Activated naive CD8-positive, alpha-beta T cell treated with anti-CD3 and anti-CD28 coated beads, Interleukin-2, amount 50 U/mL, for 24 hours (primary cell): Measurements from ENCODE around the gene RAPGEF2.

Experiments
- ATAC-seq: fragments of 150-1000 bp; cut with Tn5 transposase; one replicate; pipeline ENCODE4 v1.10.0; 2021
- DNase-seq: peaks from one replicate; pipeline ENCODE4 v3.0.0; 2021
- H3K27ac Mint-ChIP-seq: one replicate; pipeline ENCODE4 v1.8.0; 2021; ENCODE audit warnings: mild to moderate bottlenecking, mixed read lengths
- H3K27me3 Mint-ChIP-seq: one replicate; pipeline ENCODE4 v1.8.0; 2021; ENCODE audit warnings: mixed read lengths
- H3K36me3 Mint-ChIP-seq: one replicate; pipeline ENCODE4 v1.8.0; 2021; ENCODE audit warnings: low read depth, mixed read lengths
- H3K4me1 Mint-ChIP-seq: one replicate; pipeline ENCODE4 v1.8.0; 2021; ENCODE audit warnings: mixed read lengths
- H3K4me3 Mint-ChIP-seq: one replicate; pipeline ENCODE4 v1.8.0; 2021; ENCODE audit warnings: mild to moderate bottlenecking, moderate library complexity, mixed read lengths
- H3K9me3 Mint-ChIP-seq: one replicate; pipeline ENCODE4 v1.8.0; 2021; ENCODE audit warnings: mixed read lengths

Gene RAPGEF2

GRCh38 chr4:159281771-159282170 is 178.9 kb downstream of the RAPGEF2 start:
- no peak for DNase-seq
- Mint-ChIP-seq H3K4me3 (no peak overlapping the region), H3K36me3 (peaks cover 12% of the 10 kb centered on the region), H3K27ac (no peak overlapping the region), H3K27me3 (no peaks in the 10 kb centered on the region), H3K4me1 (peaks cover 4% of the 10 kb centered on the region), H3K9me3 (no peaks in the 10 kb centered on the region)
- no peak for ATAC-seq

DNA sequence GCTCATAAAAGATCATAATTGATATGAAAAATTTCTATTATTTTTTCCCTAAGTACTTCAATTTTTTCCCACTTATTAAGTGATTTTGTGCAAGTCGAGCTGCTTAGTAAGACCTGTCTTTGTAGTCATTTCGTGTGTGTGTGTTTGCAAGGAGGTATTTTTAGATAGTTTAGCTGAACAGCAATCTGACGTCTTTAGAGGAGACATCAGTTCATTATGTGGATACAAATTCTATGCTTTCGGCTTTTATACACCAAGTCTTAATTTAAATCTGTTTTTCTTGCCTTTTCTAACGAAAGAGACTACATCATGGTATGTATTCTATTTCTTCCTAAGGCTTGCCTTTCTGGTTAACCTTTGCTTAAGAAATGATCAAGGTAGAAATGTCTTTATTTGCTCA is 179.4 kb downstream of the RAPGEF2 start:
- Mint-ChIP-seq H3K36me3 (peaks cover 12% of the 10 kb centered on the region), H3K4me3 (no peak overlapping the region), H3K4me1 (peaks cover 4% of the 10 kb centered on the region), H3K27me3 (no peaks in the 10 kb centered on the region), H3K9me3 (no peaks in the 10 kb centered on the region), H3K27ac (no peak overlapping the region)
- DNase-seq (no peak), ATAC-seq (no peak)

GRCh38 chr4:159282944-159283343 is 180.1 kb downstream of the RAPGEF2 start:
- H3K4me1 Mint-ChIP-seq = peaks cover 2% of the 10 kb centered on the region

GRCh38 chr4:159283696-159284095 is 180.8 kb downstream of the RAPGEF2 start:
- no peak for ATAC-seq
- no peaks in the 10 kb centered on the region for H3K27me3 Mint-ChIP-seq
- no peaks in the 10 kb centered on the region for H3K9me3 Mint-ChIP-seq
- DNase-seq = no peak
- peaks cover 5% of the 10 kb centered on the region for H3K36me3 Mint-ChIP-seq
- H3K27ac Mint-ChIP-seq = no peak overlapping the region
- H3K4me3 Mint-ChIP-seq = no peak overlapping the region
- H3K4me1 Mint-ChIP-seq = no peaks in the 10 kb centered on the region

More at GRCh38 chr4:159282944-159283343, 180.1 kb downstream of the RAPGEF2 start:
- no peak overlapping the region for H3K27ac Mint-ChIP-seq
- H3K36me3 Mint-ChIP-seq = peaks cover 6% of the 10 kb centered on the region
- no peaks in the 10 kb centered on the region for H3K9me3 Mint-ChIP-seq
- H3K4me3 Mint-ChIP-seq = no peak overlapping the region
- DNase-seq (no peak), ATAC-seq (no peak)
- no peaks in the 10 kb centered on the region for H3K27me3 Mint-ChIP-seq

DNA sequence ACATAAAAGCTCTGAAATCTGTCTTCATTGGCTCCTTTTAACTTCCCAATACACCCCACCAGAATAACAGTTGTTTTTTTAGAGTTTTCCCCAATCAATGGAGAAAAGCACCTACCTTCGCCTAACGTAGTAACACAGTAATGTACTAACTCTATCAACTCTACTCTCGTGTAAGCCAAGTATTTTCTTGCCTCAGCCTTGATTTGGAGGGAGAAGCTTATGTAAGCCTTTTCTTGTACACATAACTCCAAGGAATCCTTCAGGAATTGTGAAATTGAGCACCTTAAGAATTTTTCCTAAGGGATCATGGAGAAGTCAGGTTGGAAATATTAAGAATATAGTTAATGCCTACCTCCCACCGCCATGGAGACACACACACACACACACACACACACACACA is 181.2 kb downstream of the RAPGEF2 start:
- Mint-ChIP-seq H3K27me3 (no peaks in the 10 kb centered on the region), H3K36me3 (peaks cover 2% of the 10 kb centered on the region), H3K27ac (no peak overlapping the region), H3K4me1 (no peaks in the 10 kb centered on the region), H3K9me3 (no peaks in the 10 kb centered on the region), H3K4me3 (no peak overlapping the region)
- DNase-seq (no peak), ATAC-seq (no peak)

DNA sequence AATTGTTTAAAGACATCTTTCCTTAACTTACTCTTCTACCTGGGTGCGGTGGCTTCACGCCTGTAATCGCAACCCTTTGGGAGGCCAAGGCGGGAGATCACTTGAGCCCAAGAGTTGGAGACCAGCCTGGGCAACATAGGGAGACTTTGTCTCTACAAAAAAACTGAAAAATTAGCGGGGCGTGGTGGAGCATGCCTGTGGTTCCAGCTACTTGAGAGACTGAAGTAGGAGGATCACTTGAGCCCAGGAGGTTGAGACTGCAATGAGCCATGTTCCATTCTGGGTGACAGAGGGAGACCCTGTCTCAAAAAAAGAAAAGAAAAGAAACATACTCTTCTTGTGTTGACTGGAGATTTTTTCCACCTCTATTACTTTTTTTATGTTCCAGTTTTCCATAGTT is 181.9 kb downstream of the RAPGEF2 start:
- ATAC-seq = no peak
- no peaks in the 10 kb centered on the region for H3K9me3 Mint-ChIP-seq
- no peaks in the 10 kb centered on the region for H3K36me3 Mint-ChIP-seq
- no peaks in the 10 kb centered on the region for H3K27me3 Mint-ChIP-seq
- no peaks in the 10 kb centered on the region for H3K4me1 Mint-ChIP-seq
- no peak overlapping the region for H3K27ac Mint-ChIP-seq
- no peak overlapping the region for H3K4me3 Mint-ChIP-seq
- no peak for DNase-seq

DNA sequence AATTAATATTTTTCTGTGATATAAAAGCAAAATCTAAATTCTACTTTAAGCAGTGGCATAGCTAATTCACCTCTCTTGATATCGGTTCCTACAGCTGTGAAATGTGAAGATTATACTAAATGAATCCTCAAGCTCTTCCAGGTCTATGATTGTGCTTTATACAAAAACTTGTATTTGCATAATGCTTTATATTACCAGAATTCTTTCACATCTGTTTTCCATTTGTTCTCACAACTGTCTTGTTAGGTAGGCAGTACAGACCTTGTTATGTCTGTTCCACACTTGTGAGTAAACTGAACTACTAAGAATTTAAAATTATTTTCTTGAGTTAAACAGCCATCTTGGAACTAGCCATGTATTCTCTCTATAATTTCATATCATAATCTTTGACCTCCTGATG is 184.9 kb downstream of the RAPGEF2 start:
- peaks cover 2% of the 10 kb centered on the region for H3K36me3 Mint-ChIP-seq

DNA sequence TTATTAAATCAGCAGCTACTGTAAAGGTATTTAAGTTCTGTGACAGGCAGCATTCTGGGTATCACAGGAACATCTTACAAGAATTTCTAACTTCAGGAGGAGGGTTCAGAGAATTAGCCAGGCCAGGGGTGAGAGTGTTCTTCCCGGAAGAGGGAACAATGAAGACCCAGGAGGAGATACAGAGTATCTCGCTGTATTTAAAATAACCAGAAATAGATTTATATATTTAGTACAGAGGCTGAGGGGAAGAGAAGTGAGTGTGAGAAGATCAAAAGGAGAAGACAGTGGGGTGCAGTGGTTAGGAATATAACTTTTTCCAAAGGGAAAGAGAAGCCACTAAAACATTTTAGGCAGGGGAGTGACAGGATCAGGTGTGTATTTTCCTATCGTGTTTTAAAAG is 186.8 kb downstream of the RAPGEF2 start:
- DNase-seq (no peak), ATAC-seq (no peak)
- Mint-ChIP-seq H3K27me3 (no peaks in the 10 kb centered on the region), H3K9me3 (no peaks in the 10 kb centered on the region), H3K4me3 (no peak overlapping the region), H3K27ac (no peak overlapping the region), H3K4me1 (no peaks in the 10 kb centered on the region), H3K36me3 (peaks cover 2% of the 10 kb centered on the region)

More for the DNA sequence above, 184.9 kb downstream of the RAPGEF2 start:
- no peak for ATAC-seq
- Mint-ChIP-seq H3K4me3 (no peak overlapping the region), H3K9me3 (no peaks in the 10 kb centered on the region), H3K4me1 (no peaks in the 10 kb centered on the region), H3K27me3 (no peaks in the 10 kb centered on the region), H3K27ac (no peak overlapping the region)
- no peak for DNase-seq

DNA sequence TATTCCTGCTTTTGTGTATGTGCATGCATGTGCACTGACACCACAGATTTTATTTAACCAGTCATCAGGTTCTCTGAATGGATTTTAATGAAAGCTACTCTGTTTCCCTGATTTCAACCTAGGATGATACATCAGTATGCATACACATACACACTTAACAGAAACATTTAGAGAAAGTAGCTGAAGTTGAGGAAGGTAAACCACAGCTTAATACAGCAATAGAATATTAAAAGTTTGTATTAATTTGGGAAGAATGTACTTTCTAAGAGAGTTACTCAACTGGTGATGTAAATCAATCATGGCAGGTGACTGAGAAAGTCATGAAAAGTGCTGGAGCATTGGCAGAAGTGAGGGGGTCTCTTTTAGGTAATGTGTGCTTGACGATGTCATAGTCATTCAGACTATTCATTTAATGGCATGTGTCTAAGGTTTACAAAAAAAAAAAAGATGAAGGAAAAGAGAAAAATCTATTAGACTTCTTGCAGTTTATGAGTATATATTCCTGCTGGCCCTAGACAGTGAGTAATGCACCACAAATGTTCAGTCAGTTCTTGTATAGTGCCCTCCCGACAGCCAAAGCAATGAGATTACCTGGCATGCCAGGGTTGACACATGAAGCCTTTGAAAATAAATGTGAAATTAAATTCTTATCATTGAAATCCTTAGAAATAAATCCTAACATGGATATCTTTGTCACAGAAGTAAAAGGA is 187.6 kb downstream of the RAPGEF2 start:
- no peak for ATAC-seq
- no peak overlapping the region for H3K4me3 Mint-ChIP-seq

DNA sequence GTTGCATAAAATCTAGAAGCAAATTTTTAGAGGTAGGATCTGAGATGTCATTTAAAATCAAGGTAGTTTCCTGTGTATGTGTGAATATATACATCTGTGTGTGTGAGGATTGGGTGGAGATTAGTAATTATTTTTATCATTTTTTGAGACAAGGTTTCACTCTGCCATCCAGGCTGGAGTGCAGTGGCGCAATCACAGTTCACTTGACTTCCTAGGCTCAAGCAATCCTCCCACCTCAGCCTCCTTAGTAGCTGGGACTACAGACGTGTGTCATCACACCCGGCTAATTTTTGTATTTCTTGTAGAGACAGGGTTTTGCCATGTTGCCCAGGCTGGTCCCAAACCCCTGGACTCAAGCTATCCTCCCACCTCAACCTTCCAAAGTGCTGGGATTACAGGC is 188.3 kb downstream of the RAPGEF2 start:
- Mint-ChIP-seq H3K4me1 (peaks cover 5% of the 10 kb centered on the region), H3K36me3 (peaks cover 2% of the 10 kb centered on the region), H3K27me3 (no peaks in the 10 kb centered on the region), H3K4me3 (no peak overlapping the region), H3K9me3 (no peaks in the 10 kb centered on the region), H3K27ac (no peak overlapping the region)
- ATAC-seq (no peak), DNase-seq (no peak)

More for the DNA sequence above, 187.6 kb downstream of the RAPGEF2 start:
- DNase-seq = no peak
- Mint-ChIP-seq H3K9me3 (no peaks in the 10 kb centered on the region), H3K4me1 (no peaks in the 10 kb centered on the region), H3K27me3 (no peaks in the 10 kb centered on the region), H3K36me3 (peaks cover 2% of the 10 kb centered on the region), H3K27ac (no peak overlapping the region)

DNA sequence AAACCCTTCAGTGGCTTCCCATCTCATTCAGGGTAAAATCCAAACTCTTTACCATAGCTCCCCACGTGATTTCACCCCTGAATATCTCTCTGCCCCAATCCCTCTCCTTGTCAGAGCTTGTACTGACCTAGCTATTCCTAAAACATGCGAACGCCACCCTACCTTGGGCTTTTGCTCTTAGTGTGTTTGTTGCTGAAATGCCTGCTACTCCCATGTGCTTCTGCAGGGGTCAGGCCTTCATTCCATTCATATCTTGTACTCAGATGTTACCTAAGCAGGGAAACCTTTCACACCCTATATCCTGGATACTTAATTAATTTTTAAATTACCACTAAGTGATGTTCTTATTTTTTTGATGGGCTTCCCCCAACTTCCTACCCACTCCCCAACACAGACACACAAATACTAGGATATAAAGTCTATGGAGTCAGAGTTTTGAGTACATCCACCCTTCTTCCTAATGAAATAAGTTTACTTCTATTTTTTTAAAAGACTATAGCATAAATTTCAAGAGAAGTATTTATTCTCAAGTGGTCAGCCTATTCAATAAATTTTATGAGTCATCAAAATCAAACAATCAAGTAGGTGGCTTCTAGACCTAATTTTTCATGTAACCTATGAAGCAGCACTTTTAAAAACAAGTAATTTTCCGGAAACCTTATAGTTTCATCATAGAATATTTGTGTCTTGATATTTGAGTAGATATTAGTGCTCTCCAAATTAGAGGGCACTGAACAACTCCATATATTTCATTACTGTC is 189.4 kb downstream of the RAPGEF2 start:
- Mint-ChIP-seq H3K4me3 (no peak overlapping the region), H3K36me3 (peaks cover 2% of the 10 kb centered on the region), H3K9me3 (no peaks in the 10 kb centered on the region), H3K27me3 (no peaks in the 10 kb centered on the region), H3K27ac (no peak overlapping the region), H3K4me1 (peaks cover 12% of the 10 kb centered on the region)
- ATAC-seq = no peak
- DNase-seq = no peak

DNA sequence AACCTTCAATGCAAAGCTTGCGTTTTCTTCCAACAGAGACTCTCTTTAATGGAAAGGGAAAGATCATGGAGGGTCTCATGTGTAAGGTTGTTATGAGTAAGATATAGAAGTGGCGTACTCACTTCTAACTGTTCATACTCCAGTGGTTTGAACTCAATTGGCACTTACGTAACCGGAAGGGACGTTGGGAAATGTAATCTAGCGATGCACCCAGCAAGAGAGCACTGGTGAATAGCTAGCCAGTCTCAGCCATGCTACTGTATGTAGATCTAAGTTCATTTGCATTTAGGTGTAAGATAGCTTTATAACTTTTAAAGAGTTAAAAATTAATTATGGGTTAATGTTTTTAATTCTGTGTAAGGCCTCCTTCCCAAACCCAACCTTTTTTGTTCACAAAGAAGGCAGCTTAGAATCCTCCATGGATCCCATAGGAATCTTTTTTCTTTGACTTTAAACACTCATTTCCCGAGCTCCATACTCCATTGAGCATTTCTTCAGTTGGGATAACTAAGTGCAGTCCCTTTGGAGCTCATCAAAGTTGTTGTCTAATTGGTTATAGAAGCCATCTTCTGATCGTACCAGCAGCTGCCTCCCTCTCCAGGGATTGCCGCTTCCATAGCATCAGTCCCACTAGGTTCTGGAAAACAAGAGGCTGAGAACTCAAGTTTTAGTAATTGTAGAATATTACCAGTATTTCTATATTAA is 191.1 kb downstream of the RAPGEF2 start:
- H3K36me3 Mint-ChIP-seq = peaks cover 2% of the 10 kb centered on the region
- ATAC-seq (no peak), DNase-seq (no peak)
- no peaks in the 10 kb centered on the region for H3K27me3 Mint-ChIP-seq
- H3K9me3 Mint-ChIP-seq = no peaks in the 10 kb centered on the region
- peaks cover 16% of the 10 kb centered on the region for H3K4me1 Mint-ChIP-seq
- H3K27ac Mint-ChIP-seq = no peak overlapping the region
- no peak overlapping the region for H3K4me3 Mint-ChIP-seq

DNA sequence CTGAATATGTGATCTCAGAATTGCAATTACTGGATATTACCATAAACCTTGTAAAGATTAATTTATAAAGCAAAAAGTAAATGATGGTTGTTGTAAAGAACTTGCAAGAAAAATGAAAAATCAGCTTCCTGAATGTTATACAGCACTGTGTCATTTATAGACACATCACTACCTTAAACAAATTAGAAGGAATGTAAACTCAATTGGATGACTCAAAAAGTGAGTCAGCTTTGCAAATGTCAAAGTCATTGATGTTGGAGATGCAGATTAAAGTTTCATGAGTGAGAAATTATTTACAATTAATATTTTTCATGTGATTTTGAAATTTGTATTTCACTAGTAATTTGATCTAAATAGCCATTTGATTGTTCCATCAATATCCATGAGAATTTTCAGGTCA is 193.2 kb downstream of the RAPGEF2 start:
- no peaks in the 10 kb centered on the region for H3K9me3 Mint-ChIP-seq
- H3K27me3 Mint-ChIP-seq = no peaks in the 10 kb centered on the region
- DNase-seq (no peak), ATAC-seq (no peak)
- H3K27ac Mint-ChIP-seq = no peak overlapping the region
- peaks cover 16% of the 10 kb centered on the region for H3K4me1 Mint-ChIP-seq
- H3K36me3 Mint-ChIP-seq = peaks cover 2% of the 10 kb centered on the region
- H3K4me3 Mint-ChIP-seq = no peak overlapping the region

DNA sequence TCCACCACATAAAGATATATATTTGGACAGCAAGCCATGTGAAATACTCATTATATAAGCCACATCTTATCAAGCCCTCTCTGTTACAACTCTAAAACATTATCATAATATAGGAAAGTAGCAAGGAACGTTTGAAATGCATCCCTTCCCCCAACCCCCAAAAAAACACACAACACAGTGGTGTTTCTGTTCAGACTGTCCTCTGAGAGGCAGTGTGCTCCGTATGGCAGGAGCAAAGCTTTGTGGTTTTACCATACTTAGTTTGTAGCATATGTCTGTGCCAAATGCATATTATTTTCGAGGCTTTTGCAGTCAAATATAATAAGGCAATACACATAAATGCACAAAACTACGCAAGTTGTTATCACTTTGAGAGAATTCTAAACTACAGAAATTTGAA is 194.2 kb downstream of the RAPGEF2 start:
- Mint-ChIP-seq H3K4me1 (peaks cover 16% of the 10 kb centered on the region), H3K27ac (no peak overlapping the region), H3K4me3 (no peak overlapping the region), H3K9me3 (no peaks in the 10 kb centered on the region), H3K27me3 (no peaks in the 10 kb centered on the region), H3K36me3 (peaks cover under 1% of the 10 kb centered on the region)
- ATAC-seq = no peak
- DNase-seq = no peak

- ATAC-seq = no peak
- H3K9me3 Mint-ChIP-seq = no peaks in the 10 kb centered on the region
- no peaks in the 10 kb centered on the region for H3K36me3 Mint-ChIP-seq
- H3K4me1 Mint-ChIP-seq = peaks cover 16% of the 10 kb centered on the region
- no peaks in the 10 kb centered on the region for H3K27me3 Mint-ChIP-seq
- no peak overlapping the region for H3K4me3 Mint-ChIP-seq
- no peak overlapping the region for H3K27ac Mint-ChIP-seq
- no peak for DNase-seq
These were observed 195.6 kb downstream of the RAPGEF2 start for GRCh38 chr4:159298502-159298901.
